GM12873 (cell line): Measurements from ENCODE around the gene GABARAPL2.

Experiments used
- CTCF ChIP-seq: IDR thresholded peaks from 2 replicates; pipeline ENCODE4 v1.5.1; 2012; ENCODE audit warnings: low read depth, mild to moderate bottlenecking, moderate library complexity, low read length, control low read depth; ENCODE audit not compliant: insufficient read depth; ENCODE audit errors: missing control alignments

The GABARAPL2 gene

GRCh38 chr16:75559564-75560372 lies 6.4 kb upstream of the GABARAPL2 start:
- TF ChIP-seq CTCF: no peak

- no peak for TF ChIP-seq CTCF
These were observed 539 bp upstream of the GABARAPL2 start for GRCh38 chr16:75565640-75566039.

GRCh38 chr16:75566758-75567255 lies 628 bp downstream of the GABARAPL2 start:
- no peak for TF ChIP-seq CTCF

GRCh38 chr16:75567911-75568310 lies 1.7 kb downstream of the GABARAPL2 start:
- TF ChIP-seq CTCF: no peak

GRCh38 chr16:75570396-75571065 lies 4.4 kb downstream of the GABARAPL2 start:
- TF ChIP-seq CTCF: no peak

GRCh38 chr16:75572864-75573542 lies 6.8 kb downstream of the GABARAPL2 start:
- TF ChIP-seq CTCF: no peak

GRCh38 chr16:75573955-75574354 lies 7.8 kb downstream of the GABARAPL2 start:
- no peak for TF ChIP-seq CTCF
